HG02885 (cell line): ENCODE measurements around the gene ANTKMT.
"Not testable (repeated sequence)": the region's sequence is repeated elsewhere in the genome, so short reads cannot be mapped to it uniquely, and the experiment has no call there.

ENCODE experiments used
- ATAC-seq: cut with Tn5 transposase; IDR thresholded peaks from one replicate; pipeline ENCODE4 v1.9.1; 2021; ENCODE audit warnings: mild to moderate bottlenecking; ENCODE audit not compliant: unreplicated experiment, poor library complexity

Gene ANTKMT

GRCh38 chr16:739560-740458 is 18.9 kb downstream of the ANTKMT start:
- no peak for ATAC-seq

DNA sequence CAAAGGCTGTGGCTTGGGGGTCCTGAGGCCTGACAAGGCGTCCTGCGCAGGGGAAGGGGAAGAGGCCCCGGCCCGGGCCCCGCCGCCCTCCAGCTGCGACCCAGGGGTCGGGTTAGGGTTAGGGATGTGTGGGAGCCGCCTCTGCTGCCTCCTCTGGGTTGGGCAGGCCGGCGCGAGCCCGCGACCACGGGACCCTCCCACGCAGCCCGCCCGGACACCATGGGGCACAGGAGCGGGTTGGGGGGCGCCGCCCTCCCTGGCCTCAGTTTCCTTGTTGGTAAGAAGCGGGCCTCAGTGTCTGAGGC is 19.5 kb downstream of the ANTKMT start:
- ATAC-seq, result peak; percentile 4

DNA sequence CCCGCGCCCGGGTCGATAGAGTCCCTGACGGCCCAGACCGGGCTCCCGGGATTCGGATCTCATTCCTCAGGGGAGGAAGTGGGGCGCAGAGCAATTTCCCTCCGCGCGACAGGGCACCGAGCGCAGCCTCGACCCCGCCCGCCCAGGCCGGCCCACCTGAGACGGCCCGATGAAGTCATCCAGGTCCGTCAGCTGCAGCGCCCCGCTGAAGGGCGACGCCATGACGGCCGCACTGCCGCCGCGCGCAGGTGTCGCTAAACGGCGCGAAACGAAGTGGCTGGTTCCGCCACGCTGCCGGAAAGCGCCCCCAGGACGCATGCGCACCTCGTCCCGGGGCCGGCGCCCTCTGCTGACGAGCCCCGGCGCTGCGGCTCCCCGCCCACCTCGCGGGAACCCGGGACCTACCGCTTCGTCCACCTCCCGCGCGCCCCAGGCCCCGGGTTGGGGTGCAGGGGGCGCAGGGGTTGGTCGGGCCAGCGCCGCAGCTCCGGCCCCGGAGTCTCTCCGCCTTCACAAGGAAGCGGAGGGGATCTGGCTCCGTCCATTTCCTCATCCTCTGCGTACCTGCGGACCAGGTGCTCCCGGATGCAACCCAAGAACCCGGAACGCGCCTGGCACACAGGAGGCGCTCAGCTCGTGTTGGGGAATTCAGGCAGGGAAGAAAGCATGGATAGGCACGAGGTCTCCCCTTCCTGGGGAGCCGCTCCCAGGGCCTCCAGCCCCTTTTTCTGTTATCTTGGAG is 20.0 kb downstream of the ANTKMT start, which contains the start of gene CIAO3:
TSS of gene CIAO3 (minus strand) at position 234 of the 742 bp plus-strand sequence. CDS start at position 222, 12 bp downstream.
- peak; percentile 73 for ATAC-seq

- ATAC-seq, result no peak
Measured at GRCh38 chr16:741986-742629, 21.2 kb downstream of the ANTKMT start.

DNA sequence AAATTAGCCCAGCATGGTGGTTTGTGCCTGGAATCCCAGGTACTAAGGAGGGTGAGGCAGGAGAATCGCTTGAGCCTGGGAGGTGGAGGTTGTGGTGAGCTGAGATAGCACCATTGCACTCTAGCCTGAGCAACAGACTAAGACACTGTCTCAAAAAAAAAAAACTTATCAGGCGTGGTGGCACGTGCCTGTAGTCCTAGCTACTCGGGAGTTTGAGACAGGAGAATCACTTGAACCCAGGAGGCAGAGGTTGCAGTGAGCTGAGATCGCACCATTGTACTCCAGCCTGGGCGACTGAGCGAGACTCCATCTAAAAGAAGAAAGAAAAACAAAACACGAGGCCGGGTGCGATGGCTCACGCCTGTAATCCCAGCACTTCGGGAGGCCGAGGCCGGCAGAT is 21.9 kb downstream of the ANTKMT start:
- ATAC-seq, result not testable (repeated sequence)

DNA sequence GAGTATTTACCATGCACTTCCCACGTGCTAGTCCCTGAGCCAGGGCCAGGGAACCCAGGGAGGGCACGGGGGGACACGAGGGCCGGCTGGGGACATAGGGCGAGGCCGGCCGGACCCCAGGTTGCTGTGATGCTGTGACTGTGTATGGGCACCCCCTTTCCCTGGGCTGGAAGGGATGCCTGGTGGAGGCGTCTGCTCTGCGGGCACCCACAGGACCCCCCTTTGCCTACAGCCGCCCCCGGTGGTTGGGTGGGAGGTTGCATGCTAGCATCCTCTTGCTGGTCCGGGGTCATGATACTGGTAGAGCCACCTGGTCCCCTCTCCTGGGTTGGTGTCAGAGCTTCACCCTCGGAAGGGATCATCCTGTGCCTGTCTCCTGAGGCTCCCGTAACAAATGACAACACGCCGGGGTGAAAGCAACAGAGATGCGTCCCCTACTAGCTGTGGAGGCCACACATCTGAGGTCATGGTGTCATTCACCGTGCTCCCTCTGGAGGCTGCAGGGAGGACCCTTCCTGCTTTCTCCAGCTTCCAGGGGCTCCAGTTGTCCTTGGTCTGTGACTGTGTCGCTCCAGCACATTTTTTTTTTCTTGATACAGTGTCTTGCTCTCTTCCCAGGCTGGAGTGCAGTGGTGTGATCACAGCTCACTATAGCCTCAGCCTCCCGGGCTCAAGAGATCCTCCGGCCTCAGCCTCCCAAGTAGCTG is 23.0 kb downstream of the ANTKMT start:
- ATAC-seq, result no peak

- ATAC-seq, result no peak
Measured at GRCh38 chr16:745739-746138, 24.8 kb downstream of the ANTKMT start.

GRCh38 chr16:746637-747036 is 25.7 kb downstream of the ANTKMT start:
- no peak for ATAC-seq

- no peak for ATAC-seq
Measured at GRCh38 chr16:747978-748746, 27.2 kb downstream of the ANTKMT start.

- no peak for ATAC-seq
Measured at GRCh38 chr16:749010-749409, 28.1 kb downstream of the ANTKMT start.

DNA sequence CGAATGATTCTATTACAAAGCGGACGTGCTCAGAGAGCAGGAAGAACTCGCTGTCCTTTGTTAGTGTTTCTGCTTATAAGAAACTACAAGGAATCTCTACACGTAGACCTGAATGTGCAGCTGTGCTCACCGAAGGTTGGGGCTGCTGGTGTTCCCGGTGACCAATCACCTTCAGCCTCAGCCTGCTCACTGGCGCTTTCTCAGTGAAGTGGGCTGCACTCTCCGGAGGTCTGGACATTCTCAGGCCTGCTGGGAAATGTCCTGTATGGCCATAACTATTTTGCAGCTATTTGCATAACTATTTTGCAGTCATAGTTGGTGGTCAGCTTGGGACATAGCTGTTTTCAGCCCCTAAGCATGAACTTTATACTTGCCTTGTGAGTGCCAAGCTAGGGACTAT is 29.5 kb downstream of the ANTKMT start:
- no peak for ATAC-seq

GRCh38 chr16:751152-752006 is 30.4 kb downstream of the ANTKMT start:
- no peak for ATAC-seq

DNA sequence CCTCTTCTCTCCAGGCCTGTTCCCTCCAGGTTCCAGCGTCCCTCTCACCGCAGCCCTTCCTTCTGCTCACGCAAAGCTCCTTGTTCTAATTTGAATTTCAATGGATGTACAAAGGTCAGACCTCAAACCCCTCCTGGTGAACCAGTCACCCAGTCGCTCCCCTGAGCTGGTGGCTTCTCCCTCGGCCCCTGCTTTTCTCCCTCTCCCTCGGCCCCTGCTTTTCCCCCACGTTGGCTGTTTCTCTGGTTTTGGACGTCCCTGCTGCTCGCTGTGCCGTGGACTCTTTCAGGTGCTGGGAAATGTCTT is 31.0 kb downstream of the ANTKMT start:
- no peak for ATAC-seq

DNA sequence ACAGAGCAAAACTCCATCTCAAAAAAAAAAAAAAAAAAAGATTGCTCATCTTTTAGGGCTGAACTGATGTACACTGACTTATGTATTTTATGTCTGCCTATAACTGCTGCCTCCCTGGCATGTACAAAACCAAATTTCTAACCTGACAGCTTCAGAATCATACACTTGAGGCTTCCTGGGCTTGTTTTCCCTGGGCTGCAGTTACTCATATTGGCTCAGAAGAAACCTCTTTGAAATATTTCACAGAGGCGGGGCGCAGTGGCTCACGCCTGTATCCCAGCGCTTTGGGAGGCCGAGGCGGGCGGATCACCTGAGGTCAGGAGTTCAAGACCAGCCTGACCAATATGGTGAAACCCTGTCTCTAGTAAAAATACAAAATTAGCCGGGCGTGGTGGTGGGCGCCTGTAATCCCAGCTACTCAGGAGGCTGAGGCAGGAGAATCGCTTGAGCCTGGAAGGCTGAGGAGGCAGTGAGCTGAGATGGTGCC is 33.2 kb downstream of the ANTKMT start:
- not testable (repeated sequence) for ATAC-seq

GRCh38 chr16:754656-755055 is 33.7 kb downstream of the ANTKMT start:
- no peak for ATAC-seq

GRCh38 chr16:756428-756827 is 35.5 kb downstream of the ANTKMT start:
- ATAC-seq, result no peak

DNA sequence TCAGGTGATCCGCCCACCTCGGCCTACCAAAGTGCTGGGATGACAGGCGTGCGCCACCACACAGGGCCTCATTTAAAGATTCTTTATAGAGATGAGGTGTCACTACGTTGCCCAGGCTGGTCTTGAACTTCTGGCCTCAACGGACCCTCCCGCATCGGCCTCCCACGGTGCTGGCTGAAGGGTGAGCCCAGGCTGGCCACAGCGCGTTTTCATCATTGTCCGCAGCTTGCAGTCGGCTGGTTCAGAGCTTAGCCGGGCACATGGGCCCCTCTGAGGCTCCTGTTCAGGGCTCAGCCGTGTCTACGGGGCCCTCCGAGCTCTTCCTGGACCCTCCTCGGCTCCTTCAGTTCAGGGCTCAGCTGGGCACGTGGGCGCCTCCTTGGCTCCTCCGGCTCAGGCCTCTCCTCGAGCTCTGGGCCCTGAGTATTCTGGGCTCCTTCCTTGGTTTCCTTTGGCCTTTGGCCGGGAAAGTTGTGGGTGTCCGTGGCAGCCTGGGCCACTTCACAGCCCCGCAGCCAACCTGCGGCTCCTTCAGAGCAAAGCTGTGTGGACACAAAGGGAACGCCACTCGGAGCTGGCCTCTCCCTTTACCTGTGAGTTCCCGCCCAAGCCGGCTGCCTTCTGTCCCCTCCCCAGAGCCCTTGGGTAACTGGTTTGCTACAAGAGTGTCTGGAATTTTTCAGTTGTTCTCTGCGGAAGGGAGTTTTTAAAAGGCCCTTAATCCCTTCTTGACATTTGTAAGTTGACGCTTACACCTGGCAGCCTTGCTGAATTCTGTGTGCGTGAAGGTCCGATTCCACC is 38.4 kb downstream of the ANTKMT start:
- no peak for ATAC-seq

GRCh38 chr16:760065-760464 is 39.1 kb downstream of the ANTKMT start:
- no peak for ATAC-seq
